Erythroblast (primary cell): Measurements from ENCODE around the gene BRD4.

Source experiments
- GATA1 ChIP-seq: IDR thresholded peaks from 2 replicates; pipeline ENCODE4 v1.6.1; 2011; ENCODE audit warnings: low read depth, mild to moderate bottlenecking, control low read depth, low read length, moderate library complexity
- POLR2A ChIP-seq: IDR thresholded peaks from 2 replicates; pipeline ENCODE4 v1.6.1; 2011; ENCODE audit warnings: mild to moderate bottlenecking, low read length

- TF ChIP-seq POLR2A (no peak), GATA1 (no peak)
Measured at GRCh38 chr19:15259907-15260306, 72.4 kb downstream of the BRD4 start.
